ENCODE data around the gene MRPL52. TPM values are rescaled to one million over a fixed set of nuclear protein-coding genes. Genes with fewer than 3 reads are reported as not detected.
A peak's percentile ranks its signal among the peaks of the same experiment; 100 is the strongest.

Gene MRPL52
- total RNA-seq, 1 donor from 2014 or later, result 28.1 TPM

DNA sequence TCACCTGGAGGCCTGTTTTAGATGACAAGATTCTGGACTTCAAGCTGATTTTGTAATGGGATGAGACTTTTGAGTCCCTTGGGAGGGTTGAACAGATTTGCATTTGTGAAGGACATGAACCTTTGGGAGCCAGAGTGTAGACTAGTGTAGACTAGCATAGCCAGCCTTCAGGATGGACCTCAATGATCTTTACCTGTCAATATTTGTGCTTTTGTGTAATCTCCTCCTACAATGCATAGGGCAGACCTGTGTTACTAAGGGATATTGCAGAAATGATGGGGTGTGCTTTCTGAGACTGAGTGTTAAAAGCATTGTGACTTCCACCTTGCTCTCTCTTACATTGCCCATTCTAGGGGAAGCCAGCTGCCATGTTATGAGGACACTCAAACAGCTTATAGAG is 32.0 kb downstream of the MRPL52 start:
- Histone ChIP-seq H3K27me3 (no peaks in the 10 kb centered on the region), H3K36me3 (no peaks in the 10 kb centered on the region), H3K4me1 (no peaks in the 10 kb centered on the region), H3F3A (ENCODE audit: low read depth) (no peaks in the 10 kb centered on the region), H3K4me3 (no peak overlapping the region), H4K20me1 (ENCODE audit: low read depth) (no peaks in the 10 kb centered on the region), H3K9ac (no peak overlapping the region), H2AFZ (replicated peaks) (no peak overlapping the region), H3K27ac (no peak overlapping the region), H3K79me2 (ENCODE audit: low read depth) (no peaks in the 10 kb centered on the region), H3K9me3 (ENCODE audit: low read depth) (no peaks in the 10 kb centered on the region), H3K4me2 (no peak overlapping the region)
- no peak overlapping the region for H3K27ac Mint-ChIP-seq
- TF ChIP-seq, protein P1, sequence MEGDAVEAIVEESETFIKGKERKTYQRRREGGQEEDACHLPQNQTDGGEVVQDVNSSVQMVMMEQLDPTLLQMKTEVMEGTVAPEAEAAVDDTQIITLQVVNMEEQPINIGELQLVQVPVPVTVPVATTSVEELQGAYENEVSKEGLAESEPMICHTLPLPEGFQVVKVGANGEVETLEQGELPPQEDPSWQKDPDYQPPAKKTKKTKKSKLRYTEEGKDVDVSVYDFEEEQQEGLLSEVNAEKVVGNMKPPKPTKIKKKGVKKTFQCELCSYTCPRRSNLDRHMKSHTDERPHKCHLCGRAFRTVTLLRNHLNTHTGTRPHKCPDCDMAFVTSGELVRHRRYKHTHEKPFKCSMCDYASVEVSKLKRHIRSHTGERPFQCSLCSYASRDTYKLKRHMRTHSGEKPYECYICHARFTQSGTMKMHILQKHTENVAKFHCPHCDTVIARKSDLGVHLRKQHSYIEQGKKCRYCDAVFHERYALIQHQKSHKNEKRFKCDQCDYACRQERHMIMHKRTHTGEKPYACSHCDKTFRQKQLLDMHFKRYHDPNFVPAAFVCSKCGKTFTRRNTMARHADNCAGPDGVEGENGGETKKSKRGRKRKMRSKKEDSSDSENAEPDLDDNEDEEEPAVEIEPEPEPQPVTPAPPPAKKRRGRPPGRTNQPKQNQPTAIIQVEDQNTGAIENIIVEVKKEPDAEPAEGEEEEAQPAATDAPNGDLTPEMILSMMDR (IDR thresholded peaks at IDR 0.05), result no peak
- TF ChIP-seq EZH2phosphoT487 (IDR thresholded peaks at IDR 0.05) (no peak), EZH2 (IDR thresholded peaks at IDR 0.05) (no peak)
- no peak for DNase-seq (ENCODE audit: low spot score)
- H3K4me1 Mint-ChIP-seq, result peaks cover 3% of the 10 kb centered on the region
- no peaks in the 10 kb centered on the region for H3K27me3 Mint-ChIP-seq (ENCODE audit: insufficient read depth, low read depth)
- peaks cover 2% of the 10 kb centered on the region for H3K9me3 Mint-ChIP-seq
- H3K4me3 Mint-ChIP-seq, result no peak overlapping the region
- no peaks in the 10 kb centered on the region for H3K36me3 Mint-ChIP-seq

DNA sequence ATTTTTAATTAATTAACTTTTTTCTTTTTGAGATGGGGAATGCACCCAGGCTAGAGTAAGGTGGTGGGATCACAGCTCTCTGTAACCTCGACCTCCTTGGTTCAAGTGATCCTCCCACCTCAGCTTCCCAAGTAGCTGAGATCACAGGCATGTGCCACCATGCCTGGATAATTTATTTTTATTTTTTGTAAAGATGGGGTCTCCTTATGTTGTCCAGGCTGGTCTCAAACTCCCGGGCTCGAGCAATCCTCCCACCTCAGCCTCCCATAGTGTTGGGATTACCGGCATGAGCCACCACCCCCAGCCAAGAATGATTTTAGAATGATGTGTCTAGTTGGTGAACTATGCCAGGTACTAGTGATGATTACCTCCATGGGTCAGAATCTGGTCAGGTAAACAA is 35.3 kb downstream of the MRPL52 start:
- peak overlapping the region; percentile 29 for H2AFZ ChIP-seq (replicated peaks)
- H3F3A ChIP-seq (ENCODE audit: low read depth), result no peaks in the 10 kb centered on the region
- Mint-ChIP-seq H3K4me1 (peaks cover 3% of the 10 kb centered on the region), H3K27me3 (ENCODE audit: insufficient read depth, low read depth) (peaks cover 3% of the 10 kb centered on the region), H3K4me3 (no peak overlapping the region), H3K9me3 (peaks cover 2% of the 10 kb centered on the region), H3K27ac (peak overlapping the region; percentile 22), H3K36me3 (no peaks in the 10 kb centered on the region)
- H3K36me3 ChIP-seq, result no peaks in the 10 kb centered on the region
- H3K9me3 ChIP-seq (ENCODE audit: low read depth), result no peaks in the 10 kb centered on the region
- no peaks in the 10 kb centered on the region for H4K20me1 ChIP-seq (ENCODE audit: low read depth)
- H3K9ac ChIP-seq, result no peak overlapping the region
- H3K4me3 ChIP-seq, result no peak overlapping the region
- no peak overlapping the region for H3K27ac ChIP-seq
- no peaks in the 10 kb centered on the region for H3K79me2 ChIP-seq (ENCODE audit: low read depth)
- no peak overlapping the region for H3K4me2 ChIP-seq
- no peaks in the 10 kb centered on the region for H3K4me1 ChIP-seq
- DNase-seq (ENCODE audit: low spot score), result no peak
- TF ChIP-seq EZH2 (IDR thresholded peaks at IDR 0.05), result no peak
- H3K27me3 ChIP-seq, result no peaks in the 10 kb centered on the region

DNA sequence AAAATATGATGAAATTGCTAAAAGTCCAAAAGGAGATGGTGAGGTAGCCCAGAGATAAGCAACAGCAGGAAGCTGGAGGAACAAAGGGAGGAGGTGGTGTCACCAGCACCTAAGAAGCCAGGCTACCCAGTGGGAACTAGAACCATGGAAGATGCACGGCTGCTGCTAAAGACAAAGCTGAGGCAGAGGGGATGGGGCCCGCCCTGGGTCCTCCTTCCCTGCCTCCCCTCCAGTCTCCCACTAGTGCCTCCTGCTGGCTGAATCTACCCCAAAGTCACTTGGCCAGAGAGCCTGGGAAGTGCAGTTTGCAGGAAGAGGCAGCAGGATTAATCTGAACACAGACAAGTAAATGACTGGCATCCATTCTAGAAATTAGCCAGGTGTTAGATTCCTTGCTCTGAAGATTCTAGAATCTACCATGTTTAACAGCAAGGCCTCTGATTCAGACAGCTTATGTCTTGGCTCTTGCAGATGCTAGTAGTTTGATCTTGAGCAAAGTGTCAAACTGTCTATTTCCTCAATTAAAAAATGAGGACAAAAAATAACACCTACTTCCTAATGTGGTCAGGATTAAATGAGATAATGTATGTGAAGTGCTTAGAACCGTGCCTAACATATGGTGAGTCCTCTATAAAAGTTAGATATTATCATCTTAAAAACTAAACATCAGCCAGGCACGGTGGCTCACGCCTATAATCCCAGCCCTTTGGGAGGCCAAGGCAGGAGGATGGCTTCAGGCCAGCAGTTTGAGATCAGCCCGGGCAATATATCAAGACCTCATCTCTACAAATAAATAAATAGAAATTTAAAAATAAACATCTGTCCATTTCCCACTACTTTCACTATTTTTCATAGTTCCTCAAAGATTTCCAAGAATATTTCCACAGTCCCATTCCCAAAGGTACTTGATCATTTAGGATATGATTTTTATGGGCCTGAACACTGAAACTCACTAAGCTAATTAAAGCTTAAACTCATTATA is 36.0 kb downstream of the MRPL52 start:
- DNase-seq (ENCODE audit: low spot score), result peak; percentile 61
- no peak overlapping the region for H3K27ac ChIP-seq
- H3K9ac ChIP-seq, result no peak overlapping the region
- H3K4me2 ChIP-seq, result no peak overlapping the region
- peaks cover 2% of the 10 kb centered on the region for H3K9me3 Mint-ChIP-seq
- no peak overlapping the region for H3K4me3 ChIP-seq
- no peaks in the 10 kb centered on the region for H3K27me3 ChIP-seq
- H4K20me1 ChIP-seq (ENCODE audit: low read depth), result no peaks in the 10 kb centered on the region
- H3K27ac Mint-ChIP-seq, result peak overlapping the region; percentile 22
- peak overlapping the region; percentile 29 for H2AFZ ChIP-seq (replicated peaks)
- peaks cover 3% of the 10 kb centered on the region for H3K27me3 Mint-ChIP-seq (ENCODE audit: insufficient read depth, low read depth)
- H3K4me1 Mint-ChIP-seq, result peaks cover 7% of the 10 kb centered on the region
- no peaks in the 10 kb centered on the region for H3K79me2 ChIP-seq (ENCODE audit: low read depth)
- H3K9me3 ChIP-seq (ENCODE audit: low read depth), result no peaks in the 10 kb centered on the region
- peaks cover 3% of the 10 kb centered on the region for H3K4me1 ChIP-seq
- no peak for TF ChIP-seq EZH2 (IDR thresholded peaks at IDR 0.05)
- TF ChIP-seq, protein P1 (IDR thresholded peaks at IDR 0.05), result peak; percentile 59
- H3K4me3 Mint-ChIP-seq, result no peak overlapping the region
- H3K36me3 Mint-ChIP-seq, result no peaks in the 10 kb centered on the region
- peaks cover 6% of the 10 kb centered on the region for H3F3A ChIP-seq (ENCODE audit: low read depth)
- H3K36me3 ChIP-seq, result no peaks in the 10 kb centered on the region

- H3K27ac ChIP-seq, result no peak overlapping the region
- no peak overlapping the region for H3K4me3 ChIP-seq
- no peak overlapping the region for H3K27ac Mint-ChIP-seq
- no peak overlapping the region for H3K4me2 ChIP-seq
- H2AFZ ChIP-seq (replicated peaks), result no peak overlapping the region
- no peaks in the 10 kb centered on the region for H3K36me3 Mint-ChIP-seq
- no peaks in the 10 kb centered on the region for H3K36me3 ChIP-seq
- H3K4me1 ChIP-seq, result peaks cover 7% of the 10 kb centered on the region
- H3K79me2 ChIP-seq (ENCODE audit: low read depth), result no peaks in the 10 kb centered on the region
- no peak overlapping the region for H3K9ac ChIP-seq
- H3K9me3 ChIP-seq (ENCODE audit: low read depth), result no peaks in the 10 kb centered on the region
- no peak for TF ChIP-seq EZH2 (IDR thresholded peaks at IDR 0.05)
- TF ChIP-seq EZH2phosphoT487 (IDR thresholded peaks at IDR 0.05), result no peak
- TF ChIP-seq, protein P1 (IDR thresholded peaks at IDR 0.05), result no peak
- DNase-seq (ENCODE audit: low spot score), result no peak
- no peak overlapping the region for H3K4me3 Mint-ChIP-seq
- peaks cover 17% of the 10 kb centered on the region for H3F3A ChIP-seq (ENCODE audit: low read depth)
- no peaks in the 10 kb centered on the region for H4K20me1 ChIP-seq (ENCODE audit: low read depth)
- H3K4me1 Mint-ChIP-seq, result peaks cover 13% of the 10 kb centered on the region
- no peaks in the 10 kb centered on the region for H3K9me3 Mint-ChIP-seq
- no peaks in the 10 kb centered on the region for H3K27me3 ChIP-seq
- peaks cover 6% of the 10 kb centered on the region for H3K27me3 Mint-ChIP-seq (ENCODE audit: insufficient read depth, low read depth)
Observed at GRCh38 chr14:22866874-22867273, 37.2 kb downstream of the MRPL52 start.
